ENCODE measurements around the gene DNHD1. TPM values are rescaled to one million over a fixed set of nuclear protein-coding genes. Genes with fewer than 3 reads are reported as not detected.

The DNHD1 gene
- total RNA-seq, 6 experiments from 2014 or later, result 1.4 to 2.3 (median 1.6) TPM

- no peak for DNase-seq
- peak overlapping the region; percentile 98 for H3K4me3 Mint-ChIP-seq
- H3K4me1 Mint-ChIP-seq (ENCODE audit: low read depth), result peaks cover 36% of the 10 kb centered on the region
- no peak for TF ChIP-seq CTCF (IDR thresholded peaks at IDR 0.05)
- peaks cover 49% of the 10 kb centered on the region for H3K36me3 Mint-ChIP-seq (ENCODE audit: low read depth)
- peaks cover 3% of the 10 kb centered on the region; the same call in 1 of the 2 replicates for H3K27me3 Mint-ChIP-seq (ENCODE audit: insufficient read depth)
- H3K9me3 Mint-ChIP-seq, result no peaks in the 10 kb centered on the region
- H3K27ac Mint-ChIP-seq, result peak overlapping the region; percentile 98
Observed at GRCh38 chr11:6482441-6482840, 14.6 kb upstream of the DNHD1 start.

- no peaks in the 10 kb centered on the region for H3K9me3 Mint-ChIP-seq
- TF ChIP-seq CTCF (IDR thresholded peaks at IDR 0.05), result no peak
- peak overlapping the region; percentile 98 for H3K27ac Mint-ChIP-seq
- H3K4me1 Mint-ChIP-seq (ENCODE audit: low read depth), result peaks cover 36% of the 10 kb centered on the region
- H3K27me3 Mint-ChIP-seq (ENCODE audit: insufficient read depth), result peaks cover 3% of the 10 kb centered on the region; the same call in 1 of the 2 replicates
- DNase-seq, result no peak
- peak overlapping the region; percentile 98 for H3K4me3 Mint-ChIP-seq
- peaks cover 43% of the 10 kb centered on the region for H3K36me3 Mint-ChIP-seq (ENCODE audit: low read depth)
Observed at GRCh38 chr11:6483015-6483414, 14.1 kb upstream of the DNHD1 start.

GRCh38 chr11:6485661-6486060 is 11.4 kb upstream of the DNHD1 start:
- no peak for DNase-seq
- peaks cover 6% of the 10 kb centered on the region; the same call in 1 of the 2 replicates for H3K27me3 Mint-ChIP-seq (ENCODE audit: insufficient read depth)
- H3K4me1 Mint-ChIP-seq (ENCODE audit: low read depth), result peaks cover 17% of the 10 kb centered on the region
- TF ChIP-seq CTCF (IDR thresholded peaks at IDR 0.05), result no peak
- H3K9me3 Mint-ChIP-seq, result no peaks in the 10 kb centered on the region
- H3K4me3 Mint-ChIP-seq, result no peak overlapping the region
- H3K36me3 Mint-ChIP-seq (ENCODE audit: low read depth), result peaks cover 28% of the 10 kb centered on the region
- no peak overlapping the region for H3K27ac Mint-ChIP-seq

GRCh38 chr11:6486256-6486655 is 10.8 kb upstream of the DNHD1 start:
- Mint-ChIP-seq H3K4me3 (no peak overlapping the region), H3K9me3 (no peaks in the 10 kb centered on the region), H3K27ac (no peak overlapping the region), H3K36me3 (ENCODE audit: low read depth) (peaks cover 23% of the 10 kb centered on the region), H3K27me3 (ENCODE audit: insufficient read depth) (peaks cover 3% of the 10 kb centered on the region; the same call in 1 of the 2 replicates), H3K4me1 (ENCODE audit: low read depth) (peaks cover 15% of the 10 kb centered on the region)
- no peak for DNase-seq
- no peak for TF ChIP-seq CTCF (IDR thresholded peaks at IDR 0.05)

- H3K4me1 Mint-ChIP-seq (ENCODE audit: low read depth), result peaks cover 15% of the 10 kb centered on the region
- no peak for TF ChIP-seq CTCF (IDR thresholded peaks at IDR 0.05)
- H3K4me3 Mint-ChIP-seq, result no peak overlapping the region
Observed at GRCh38 chr11:6486938-6487337, 10.1 kb upstream of the DNHD1 start.

GRCh38 chr11:6488342-6488741 is 8.7 kb upstream of the DNHD1 start:
- peaks cover 8% of the 10 kb centered on the region for H3K36me3 Mint-ChIP-seq (ENCODE audit: low read depth)
- no peak for DNase-seq
- H3K27ac Mint-ChIP-seq, result no peak overlapping the region
- no peak overlapping the region for H3K4me3 Mint-ChIP-seq
- no peaks in the 10 kb centered on the region for H3K9me3 Mint-ChIP-seq
- TF ChIP-seq CTCF (IDR thresholded peaks at IDR 0.05), result no peak
- peaks cover 3% of the 10 kb centered on the region; the same call in 1 of the 2 replicates for H3K27me3 Mint-ChIP-seq (ENCODE audit: insufficient read depth)
- H3K4me1 Mint-ChIP-seq (ENCODE audit: low read depth), result peaks cover 3% of the 10 kb centered on the region

More at GRCh38 chr11:6486938-6487337, 10.1 kb upstream of the DNHD1 start:
- Mint-ChIP-seq H3K27me3 (ENCODE audit: insufficient read depth) (peaks cover 3% of the 10 kb centered on the region; the same call in 1 of the 2 replicates), H3K36me3 (ENCODE audit: low read depth) (peaks cover 22% of the 10 kb centered on the region), H3K9me3 (no peaks in the 10 kb centered on the region), H3K27ac (no peak overlapping the region)
- no peak for DNase-seq
